HEK293T (cell line): Measurements from ENCODE around the gene SASS6.

Experiments
- CTCF ChIA-PET: fragments of 350-600 bp; formaldehyde crosslinking; extraction: SDS; loops from one replicate; lab custom pipeline; 2021; ENCODE audit warnings: antibody characterized with exemption, inconsistent platforms; lab: Yijun Ruan, JAX
- POLR2A ChIA-PET: fragments of 350-600 bp; formaldehyde crosslinking; extraction: SDS; loops from one replicate; lab custom pipeline; 2020; ENCODE audit warnings: antibody characterized with exemption, inconsistent platforms; lab: Yijun Ruan, JAX
- DNase-seq: peaks from one replicate; pipeline ENCODE4 v3.0.0; 2012; ENCODE audit warnings: mixed read lengths; ENCODE audit errors: extremely low spot score
- ARNT ChIP-seq: fragments of 450-650 bp; IDR thresholded peaks from 2 replicates; pipeline ENCODE4 v1.6.1; 2017; ENCODE audit warnings: mild to moderate bottlenecking
- BHLHE40 ChIP-seq: fragments of 450-650 bp; IDR thresholded peaks from 2 replicates; pipeline ENCODE4 v1.6.1; 2016; ENCODE audit warnings: mild to moderate bottlenecking, moderate library complexity, borderline replicate concordance
- CTBP1 ChIP-seq: fragments of 450-650 bp; IDR thresholded peaks from 2 replicates; pipeline ENCODE4 v1.6.1; 2016; ENCODE audit warnings: borderline replicate concordance
- ELF4 ChIP-seq: fragments of 450-650 bp; IDR thresholded peaks from 2 replicates; pipeline ENCODE4 v1.6.1; 2017; ENCODE audit warnings: antibody characterized with exemption
- FOXA1 ChIP-seq: fragments of 450-650 bp; IDR thresholded peaks from 2 replicates; pipeline ENCODE4 v1.6.1; 2016; ENCODE audit warnings: mild to moderate bottlenecking
- FOXK2 ChIP-seq: fragments of 450-650 bp; IDR thresholded peaks from 2 replicates; pipeline ENCODE4 v1.6.1; 2016; ENCODE audit warnings: mild to moderate bottlenecking
- FOXM1 ChIP-seq: fragments of 450-650 bp; IDR thresholded peaks from 2 replicates; pipeline ENCODE4 v1.6.1; 2017; ENCODE audit warnings: mild to moderate bottlenecking, borderline replicate concordance
- HDGF ChIP-seq: fragments of 450-650 bp; IDR thresholded peaks from 2 replicates; pipeline ENCODE4 v1.6.1; 2017; ENCODE audit warnings: antibody characterized with exemption, borderline replicate concordance
- L3MBTL2 ChIP-seq: fragments of 450-650 bp; conservative IDR thresholded peaks from 2 replicates; pipeline ENCODE4 v1.6.1; 2016; ENCODE audit warnings: mild to moderate bottlenecking
- LEF1 ChIP-seq: fragments of 450-650 bp; IDR thresholded peaks from 2 replicates; pipeline ENCODE4 v1.6.1; 2017; ENCODE audit warnings: mild to moderate bottlenecking, borderline replicate concordance
- NFRKB ChIP-seq: fragments of 450-650 bp; IDR thresholded peaks from 2 replicates; pipeline ENCODE4 v1.6.1; 2016; ENCODE audit warnings: mild to moderate bottlenecking, moderate library complexity
- PKNOX1 ChIP-seq: fragments of 450-650 bp; IDR thresholded peaks from 2 replicates; pipeline ENCODE4 v1.6.1; 2016
- SP1 ChIP-seq: fragments of 450-650 bp; IDR thresholded peaks from 2 replicates; pipeline ENCODE4 v1.6.1; 2017
- SUZ12 ChIP-seq: fragments of 450-650 bp; IDR thresholded peaks from 2 replicates; pipeline ENCODE4 v1.6.1; 2016; ENCODE audit warnings: mild to moderate bottlenecking
- TARDBP ChIP-seq: fragments of 450-650 bp; IDR thresholded peaks from 2 replicates; pipeline ENCODE4 v1.6.1; 2016
- ZNF384 ChIP-seq: fragments of 450-650 bp; IDR thresholded peaks from 2 replicates; pipeline ENCODE4 v1.6.1; 2016

The SASS6 gene

GRCh38 chr1:100045206-100045605 is 87.5 kb downstream of the SASS6 start:
- CTCF ChIA-PET: no interaction called here
- DNase-seq: no peak
- POLR2A ChIA-PET: no interaction called here
- TF ChIP-seq PKNOX1 (no peak), FOXA1 (no peak), SP1 (no peak), ARNT (no peak), FOXK2 (no peak), TARDBP (no peak), ELF4 (no peak)

- DNase-seq: no peak
- ChIA-PET CTCF (no interaction called here), POLR2A (interaction anchor here (1.4 kb wide), 1 partner anchor 9 kb away, joined by 5 read pairs; no protein-coding TSS in a partner anchor)
- no peak for TF ChIP-seq ELF4
- TF ChIP-seq NFRKB: no peak
- no peak for TF ChIP-seq FOXM1
- TF ChIP-seq ARNT: no peak
- no peak for TF ChIP-seq PKNOX1
- TF ChIP-seq FOXK2: no peak
- no peak for TF ChIP-seq LEF1
- no peak for TF ChIP-seq HDGF
- no peak for TF ChIP-seq SP1
- no peak for TF ChIP-seq L3MBTL2
- TF ChIP-seq BHLHE40: no peak
- TF ChIP-seq SUZ12: no peak
- TF ChIP-seq ZNF384: no peak
- TF ChIP-seq TARDBP: no peak
- no peak for TF ChIP-seq FOXA1
- no peak for TF ChIP-seq CTBP1
Measured at GRCh38 chr1:100039591-100039990, 93.1 kb downstream of the SASS6 start.

- no peak for TF ChIP-seq CTBP1
- TF ChIP-seq ARNT: no peak
- TF ChIP-seq ELF4: no peak
- no peak for TF ChIP-seq LEF1
- no peak for TF ChIP-seq NFRKB
- no peak for TF ChIP-seq ZNF384
- no peak for TF ChIP-seq SUZ12
- TF ChIP-seq PKNOX1: no peak
- no peak for TF ChIP-seq BHLHE40
- TF ChIP-seq SP1: no peak
- TF ChIP-seq FOXM1: no peak
- no peak for TF ChIP-seq FOXK2
- DNase-seq: peak; percentile 50
- ChIA-PET CTCF (no interaction called here), POLR2A (interaction anchor here (1.3 to 1.7 kb wide), 7 partner anchors 8 to 421 kb away, joined by 3 to 15 read pairs (median 5); partner anchors contain the start of genes AGL, RTCA and SLC35A3)
Measured at GRCh38 chr1:100038660-100039287, 94.0 kb downstream of the SASS6 start.

GRCh38 chr1:100037927-100038659 is 94.6 kb downstream of the SASS6 start:
- peak; percentile 94 for DNase-seq
- POLR2A ChIA-PET: interaction anchor here (1.1 to 1.7 kb wide), 9 partner anchors 9 to 421 kb away, joined by 3 to 15 read pairs (median 4); partner anchors contain the start of genes AGL, RTCA and SLC35A3
- CTCF ChIA-PET: interaction anchor here (0.6 kb wide), 1 partner anchor 258 kb away, joined by 6 read pairs; no protein-coding TSS in a partner anchor
- TF ChIP-seq BHLHE40 (no peak), PKNOX1 (no peak), ELF4 (peak; percentile 63), FOXK2 (no peak), LEF1 (no peak), SP1 (no peak), TARDBP (peak; percentile 93), FOXM1 (0 out of 2 replicates have a peak, but pooled peaks have one; percentile 10), NFRKB (peak; percentile 39; the same call in 1 of the 2 replicates)

- DNase-seq: peak; percentile 22
- no peak for TF ChIP-seq HDGF
- TF ChIP-seq FOXK2: no peak
- no peak for TF ChIP-seq ELF4
- no peak for TF ChIP-seq FOXA1
- no peak for TF ChIP-seq SP1
- ChIA-PET POLR2A (interaction anchor here (1.1 to 1.7 kb wide), 9 partner anchors 10 to 422 kb away, joined by 3 to 15 read pairs (median 4); partner anchors contain the start of genes AGL, RTCA and SLC35A3), CTCF (interaction anchor here (0.6 kb wide), 2 partner anchors 258 to 417 kb away, joined by 3 to 6 read pairs; no protein-coding TSS in a partner anchor)
Measured at GRCh38 chr1:100037656-100037926, 95.1 kb downstream of the SASS6 start.
